Fibroblast of mammary gland (primary cell): Measurements from ENCODE around the gene LAMP5.

Source experiments
- DNase-seq: peaks from one replicate; pipeline ENCODE4 v3.0.0-alpha.2; 2010; ENCODE audit warnings: low read depth
- H3K4me3 ChIP-seq: 2 replicates; pipeline ENCODE4 v1.5.1; 2011; ENCODE audit warnings: low read depth, mild to moderate bottlenecking, low read length, moderate library complexity; ENCODE audit not compliant: control insufficient read depth
- CTCF ChIP-seq: conservative IDR thresholded peaks from 2 replicates; pipeline ENCODE4 v1.5.1; 2011; ENCODE audit warnings: low read depth, low read length, inconsistent platforms; ENCODE audit not compliant: control insufficient read depth, insufficient read depth

The LAMP5 gene

DNA sequence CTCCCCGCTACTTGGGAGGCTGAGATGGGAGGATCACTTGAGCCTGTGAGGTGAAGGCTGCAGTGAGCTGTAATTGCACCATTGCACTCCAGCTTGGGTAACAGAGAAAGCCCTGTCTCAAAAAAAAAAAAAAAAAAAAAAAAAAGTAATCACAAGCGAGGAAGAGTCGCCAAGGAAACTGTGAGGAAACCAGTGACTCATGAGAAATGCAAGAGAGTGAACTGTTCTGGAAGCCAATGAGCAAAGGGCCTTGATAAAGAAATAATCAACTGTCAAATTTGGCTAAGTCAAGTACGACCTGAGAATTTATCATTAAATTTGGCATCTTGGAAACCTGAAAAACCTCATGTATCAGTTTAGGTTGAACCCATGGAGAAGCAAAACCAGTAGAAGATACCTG, 16.1 kb upstream of the LAMP5 start:
- no peak overlapping the region for H3K4me3 ChIP-seq
- DNase-seq, result peak; percentile 51
- TF ChIP-seq CTCF, result no peak

DNA sequence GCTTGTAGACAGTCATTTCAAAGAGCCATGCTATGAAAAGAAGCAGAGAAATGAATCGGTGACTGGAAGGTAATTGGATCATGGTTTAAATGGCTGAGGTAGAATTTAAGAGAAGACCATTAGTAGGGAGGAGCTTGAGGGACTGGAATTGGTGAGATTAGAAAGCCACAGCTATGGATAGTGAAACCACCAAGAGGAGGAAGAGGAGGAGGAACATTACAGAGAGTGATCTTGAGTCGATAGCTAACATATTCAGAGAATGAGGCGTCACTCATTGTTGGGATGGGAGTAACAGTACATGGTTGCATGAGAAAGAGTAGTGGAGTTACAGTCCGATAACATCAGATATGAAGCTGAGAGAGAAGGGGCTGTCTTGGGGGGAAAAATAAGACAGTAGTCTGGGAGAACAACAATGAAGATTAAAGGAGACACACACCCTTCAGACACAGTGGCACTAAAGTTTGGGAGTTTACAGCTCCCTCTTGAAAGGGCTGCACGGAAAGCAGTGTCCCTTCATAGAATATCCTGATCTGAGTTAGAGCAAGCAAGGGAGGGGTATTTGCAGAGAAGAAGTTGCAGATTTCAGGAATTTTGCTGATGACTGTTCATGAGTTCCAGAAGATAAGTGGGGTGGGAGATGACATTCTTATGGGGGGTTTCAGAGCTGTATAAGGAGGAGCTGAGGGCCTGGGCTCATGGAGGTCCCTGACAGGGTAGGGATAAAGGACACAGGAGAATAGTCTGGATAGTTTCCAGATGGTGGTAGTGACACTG, 15.1 kb upstream of the LAMP5 start:
- no peak for DNase-seq
- no peak for TF ChIP-seq CTCF
- H3K4me3 ChIP-seq, result no peak overlapping the region

GRCh38 chr20:9500121-9500520, 14.3 kb upstream of the LAMP5 start:
- H3K4me3 ChIP-seq, result no peak overlapping the region
- no peak for TF ChIP-seq CTCF
- DNase-seq, result peak; percentile 23

DNA sequence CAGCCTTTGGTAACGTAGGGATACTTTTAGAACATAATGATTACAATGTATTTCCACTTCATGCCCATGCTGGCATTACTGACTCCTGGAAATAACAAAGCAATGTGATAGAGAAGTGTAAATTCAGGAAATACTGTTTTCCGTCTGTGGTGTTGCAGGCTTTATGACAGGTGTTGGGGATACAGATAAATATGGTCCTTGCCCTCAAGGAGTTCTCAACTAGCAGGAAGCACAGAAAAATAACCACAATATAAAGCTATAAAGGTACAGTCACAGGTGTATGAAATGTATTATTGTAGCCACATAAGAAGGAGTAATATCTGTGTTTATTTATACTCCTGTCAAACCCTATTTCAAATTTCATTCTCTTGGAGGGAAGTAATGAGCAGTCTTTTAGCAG, 12.9 kb upstream of the LAMP5 start:
- DNase-seq, result no peak
- no peak for TF ChIP-seq CTCF
- H3K4me3 ChIP-seq, result no peak overlapping the region

- peak; percentile 77 for DNase-seq
- no peak overlapping the region for H3K4me3 ChIP-seq
- peak; percentile 5 for TF ChIP-seq CTCF
Measured at GRCh38 chr20:9503526-9504245, 10.7 kb upstream of the LAMP5 start.

GRCh38 chr20:9506280-9506821, 8.0 kb upstream of the LAMP5 start:
- DNase-seq, result no peak
- H3K4me3 ChIP-seq, result no peak overlapping the region
- no peak for TF ChIP-seq CTCF
